WTC11 (cell line): ENCODE results near the gene CCK. TPM values are rescaled to one million over a fixed set of nuclear protein-coding genes. Genes with fewer than 3 reads are reported as not detected.

ENCODE experiments used
- ATAC-seq: fragments of 200-7000 bp; cut with Tn5 transposase; 2 replicates; pipeline ENCODE4 v1.10.0; 2021; ENCODE audit warnings: mild to moderate bottlenecking, moderate library complexity
- CTCF ChIA-PET: fragments of 300-600 bp; sonication (Branson Sonifier 250); formaldehyde crosslinking; loops from one replicate; lab custom pipeline; 2021; ENCODE audit warnings: antibody characterized with exemption; lab: Charles Lee
- POLR2A ChIA-PET: fragments of 350-600 bp; sonication (Branson Sonifier 250); formaldehyde crosslinking; loops from one replicate; lab custom pipeline; 2021; ENCODE audit warnings: antibody characterized with exemption; lab: Charles Lee
- DNase-seq: peaks from one replicate; pipeline ENCODE4 v3.0.0; 2021; ENCODE audit warnings: low spot score
- H3K27ac Mint-ChIP-seq: 2 replicates; pipeline ENCODE4 v1.8.0; 2021; ENCODE audit warnings: mixed read lengths
- H3K27me3 Mint-ChIP-seq: 2 replicates; pipeline ENCODE4 v1.8.0; 2021; ENCODE audit warnings: low read depth, mild to moderate bottlenecking, moderate library complexity, mixed read lengths
- H3K36me3 Mint-ChIP-seq: 2 replicates; pipeline ENCODE4 v1.8.0; 2021; ENCODE audit warnings: mixed read lengths
- H3K4me1 Mint-ChIP-seq: 2 replicates; pipeline ENCODE4 v1.8.0; 2022; ENCODE audit warnings: mixed read lengths
- H3K4me3 Mint-ChIP-seq: 2 replicates; pipeline ENCODE4 v1.8.0; 2021; ENCODE audit warnings: mild to moderate bottlenecking, moderate library complexity, mixed read lengths
- H3K9me3 Mint-ChIP-seq: 2 replicates; pipeline ENCODE4 v1.8.0; 2021; ENCODE audit warnings: mixed read lengths
- AR ChIP-seq: fragments of 250-450 bp; sonication (Bioruptor Pico); IDR thresholded peaks from 2 replicates; pipeline ENCODE4 v1.9.0; 2021; ENCODE audit warnings: mild to moderate bottlenecking
- E2F1 ChIP-seq: sonication (generic); formaldehyde crosslinking; IDR thresholded peaks from 2 replicates; pipeline ENCODE4 v1.8.0; 2022; ENCODE audit warnings: mild to moderate bottlenecking, missing genetic modification reagents
- ESRRA ChIP-seq: sonication (generic); formaldehyde crosslinking; IDR thresholded peaks from 2 replicates; pipeline ENCODE4 v1.8.1; 2022; ENCODE audit warnings: mild to moderate bottlenecking, missing genetic modification reagents, borderline replicate concordance
- ETV6 ChIP-seq: sonication (generic); formaldehyde crosslinking; IDR thresholded peaks from 2 replicates; pipeline ENCODE4 v1.8.1; 2022; ENCODE audit warnings: mild to moderate bottlenecking, missing genetic modification reagents
- FOXP1 ChIP-seq: sonication (generic); formaldehyde crosslinking; IDR thresholded peaks from 2 replicates; pipeline ENCODE4 v1.8.0; 2022; ENCODE audit warnings: missing genetic modification reagents, mild to moderate bottlenecking, moderate library complexity, borderline replicate concordance
- GABPB1 ChIP-seq: sonication (generic); formaldehyde crosslinking; IDR thresholded peaks from 2 replicates; pipeline ENCODE4 v1.8.1; 2023; ENCODE audit warnings: mild to moderate bottlenecking, missing genetic modification reagents
- GRHL2 ChIP-seq: fragments of 250-450 bp; sonication (Bioruptor Pico); IDR thresholded peaks from 2 replicates; pipeline ENCODE4 v1.8.0; 2022; ENCODE audit warnings: mild to moderate bottlenecking, moderate library complexity; ENCODE audit not compliant: insufficient replicate concordance, severe bottlenecking
- IRF1 ChIP-seq: sonication (generic); formaldehyde crosslinking; IDR thresholded peaks from 2 replicates; pipeline ENCODE4 v1.8.0; 2023; ENCODE audit warnings: missing genetic modification reagents
- MLX ChIP-seq: sonication (generic); formaldehyde crosslinking; IDR thresholded peaks from 2 replicates; pipeline ENCODE4 v1.8.1; 2023; ENCODE audit warnings: mild to moderate bottlenecking, missing genetic modification reagents, moderate library complexity
- NR2C2 ChIP-seq: sonication (generic); formaldehyde crosslinking; IDR thresholded peaks from 2 replicates; pipeline ENCODE4 v1.8.0; 2022; ENCODE audit warnings: mild to moderate bottlenecking, missing genetic modification reagents
- PRDM15 ChIP-seq: sonication (generic); formaldehyde crosslinking; IDR thresholded peaks from 2 replicates; pipeline ENCODE4 v1.8.0; 2022; ENCODE audit warnings: missing genetic modification reagents
- STAT6 ChIP-seq: sonication (generic); formaldehyde crosslinking; conservative IDR thresholded peaks from 2 replicates; pipeline ENCODE4 v1.8.1; 2023; ENCODE audit warnings: mild to moderate bottlenecking, low read depth, missing genetic modification reagents, moderate library complexity
- TEAD4 ChIP-seq: sonication (generic); formaldehyde crosslinking; IDR thresholded peaks from 2 replicates; pipeline ENCODE4 v1.8.0; 2022; ENCODE audit warnings: mild to moderate bottlenecking, missing genetic modification reagents
- ZNF396 ChIP-seq: fragments of 250-450 bp; sonication (Bioruptor Pico); IDR thresholded peaks from 2 replicates; pipeline ENCODE4 v1.8.0; 2021; ENCODE audit warnings: mild to moderate bottlenecking, moderate library complexity, borderline replicate concordance
- ZNF423 ChIP-seq: fragments of 250-450 bp; sonication (Bioruptor Pico); IDR thresholded peaks from 2 replicates; pipeline ENCODE4 v2.1.2; 2022; ENCODE audit warnings: mild to moderate bottlenecking, moderate library complexity
- total RNA-seq: library from RNA; stranded (reverse); gene quantifications from 3 replicates; pipeline ENCODE4 v1.2.3, GENCODE V29; 2021
- TF ChIP-seq, protein P1 (sequence below): sonication (generic); formaldehyde crosslinking; IDR thresholded peaks from 2 replicates; pipeline ENCODE4 v1.8.1; 2023; ENCODE audit warnings: mild to moderate bottlenecking, missing genetic modification reagents
- TF ChIP-seq, protein P2 (sequence below): sonication (generic); formaldehyde crosslinking; IDR thresholded peaks from 2 replicates; pipeline ENCODE4 v1.8.1; 2022; ENCODE audit warnings: mild to moderate bottlenecking, missing genetic modification reagents, moderate library complexity, borderline replicate concordance

CCK gene
- total RNA-seq, 1 experiment from 2014 or later: 0.50 TPM

DNA sequence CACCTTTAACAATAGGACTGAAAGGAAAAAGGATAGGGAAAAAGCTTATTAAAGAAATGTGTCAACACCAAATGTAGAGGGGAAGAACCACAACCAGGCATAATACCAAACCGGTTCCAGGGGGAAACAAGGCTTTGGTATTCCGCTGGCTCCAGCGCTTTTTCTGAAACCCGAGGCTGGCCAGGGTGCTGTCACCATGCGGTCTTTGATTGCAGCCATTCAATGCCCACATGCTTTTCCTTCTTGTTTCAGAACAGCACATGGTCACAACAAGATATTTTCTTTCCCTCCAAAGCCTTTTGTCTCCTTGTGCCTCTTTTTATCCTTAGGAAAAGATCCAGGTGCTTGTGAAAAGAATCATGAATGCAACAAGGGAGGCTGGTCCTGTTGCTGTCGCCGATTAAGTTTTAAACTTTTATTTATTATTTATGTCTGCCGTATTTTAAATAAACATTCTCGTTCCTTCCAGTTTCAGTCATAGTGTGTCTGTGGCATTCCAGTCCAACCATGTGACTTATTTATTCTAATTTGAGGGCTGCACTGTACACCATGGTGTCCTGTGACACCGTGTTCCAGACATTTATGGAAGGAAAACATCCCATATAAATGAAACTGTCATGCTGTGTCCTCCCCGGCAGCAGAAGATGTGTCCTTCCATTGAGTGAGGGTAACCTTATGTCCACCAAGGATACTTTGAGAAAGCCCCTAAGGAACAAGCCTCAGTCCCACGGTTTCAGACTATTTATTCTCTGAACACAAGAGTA lies 41.1 kb downstream of the CCK start (continued):
- TF ChIP-seq, protein P1, sequence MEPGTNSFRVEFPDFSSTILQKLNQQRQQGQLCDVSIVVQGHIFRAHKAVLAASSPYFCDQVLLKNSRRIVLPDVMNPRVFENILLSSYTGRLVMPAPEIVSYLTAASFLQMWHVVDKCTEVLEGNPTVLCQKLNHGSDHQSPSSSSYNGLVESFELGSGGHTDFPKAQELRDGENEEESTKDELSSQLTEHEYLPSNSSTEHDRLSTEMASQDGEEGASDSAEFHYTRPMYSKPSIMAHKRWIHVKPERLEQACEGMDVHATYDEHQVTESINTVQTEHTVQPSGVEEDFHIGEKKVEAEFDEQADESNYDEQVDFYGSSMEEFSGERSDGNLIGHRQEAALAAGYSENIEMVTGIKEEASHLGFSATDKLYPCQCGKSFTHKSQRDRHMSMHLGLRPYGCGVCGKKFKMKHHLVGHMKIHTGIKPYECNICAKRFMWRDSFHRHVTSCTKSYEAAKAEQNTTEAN (CRISPR knock-in tag): no peak
- TF ChIP-seq GRHL2: no peak

GRCh38 chr3:42224178-42224577 lies 41.8 kb downstream of the CCK start:
- H3K27me3 Mint-ChIP-seq: no peaks in the 10 kb centered on the region
- ATAC-seq (no peak), DNase-seq (no peak)
- H3K27ac Mint-ChIP-seq: no peak overlapping the region
- no peaks in the 10 kb centered on the region; the same call in 1 of the 2 replicates for H3K4me1 Mint-ChIP-seq
- H3K9me3 Mint-ChIP-seq: peaks cover 5% of the 10 kb centered on the region; the same call in 1 of the 2 replicates
- no peak overlapping the region for H3K4me3 Mint-ChIP-seq
- ChIA-PET POLR2A (interaction anchor here (0.6 kb wide), 1 partner anchor 166 kb away, joined by 4 read pairs; no protein-coding TSS in a partner anchor), CTCF (interaction anchor here (0.6 to 1.3 kb wide), 2 partner anchors 11 to 33 kb away, joined by 4 read pairs; no protein-coding TSS in a partner anchor)
- H3K36me3 Mint-ChIP-seq: peaks cover 24% of the 10 kb centered on the region
- no peak for TF ChIP-seq ZNF396 (CRISPR knock-in tag)
- TF ChIP-seq ESRRA (CRISPR knock-in tag): no peak
- TF ChIP-seq GABPB1 (CRISPR knock-in tag): no peak
- no peak for TF ChIP-seq IRF1 (CRISPR knock-in tag)
- TF ChIP-seq PRDM15: no peak
- TF ChIP-seq ETV6: no peak
- no peak for TF ChIP-seq MLX (CRISPR knock-in tag)
- TF ChIP-seq ZNF423 (CRISPR knock-in tag): no peak
- TF ChIP-seq, protein P2, sequence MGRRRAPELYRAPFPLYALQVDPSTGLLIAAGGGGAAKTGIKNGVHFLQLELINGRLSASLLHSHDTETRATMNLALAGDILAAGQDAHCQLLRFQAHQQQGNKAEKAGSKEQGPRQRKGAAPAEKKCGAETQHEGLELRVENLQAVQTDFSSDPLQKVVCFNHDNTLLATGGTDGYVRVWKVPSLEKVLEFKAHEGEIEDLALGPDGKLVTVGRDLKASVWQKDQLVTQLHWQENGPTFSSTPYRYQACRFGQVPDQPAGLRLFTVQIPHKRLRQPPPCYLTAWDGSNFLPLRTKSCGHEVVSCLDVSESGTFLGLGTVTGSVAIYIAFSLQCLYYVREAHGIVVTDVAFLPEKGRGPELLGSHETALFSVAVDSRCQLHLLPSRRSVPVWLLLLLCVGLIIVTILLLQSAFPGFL: no peak
- TF ChIP-seq NR2C2 (CRISPR knock-in tag): no peak
- no peak for TF ChIP-seq STAT6 (CRISPR knock-in tag)
- TF ChIP-seq E2F1 (CRISPR knock-in tag): no peak
- no peak for TF ChIP-seq TEAD4
- TF ChIP-seq AR (CRISPR knock-in tag): no peak
- no peak for TF ChIP-seq FOXP1 (CRISPR knock-in tag)
